SIG-M5 (cell line): ENCODE data around the gene CFAP73.
A peak's percentile ranks its signal among the peaks of the same experiment; 100 is the strongest.
"Not testable (repeated sequence)": the region's sequence is repeated elsewhere in the genome, so short reads cannot be mapped to it uniquely, and the experiment has no call there.

ENCODE experiments used
- DNase-seq: peaks from one replicate; lab custom pipeline; 2025; lab: John Stamatoyannopoulos, UW

CFAP73 gene

DNA sequence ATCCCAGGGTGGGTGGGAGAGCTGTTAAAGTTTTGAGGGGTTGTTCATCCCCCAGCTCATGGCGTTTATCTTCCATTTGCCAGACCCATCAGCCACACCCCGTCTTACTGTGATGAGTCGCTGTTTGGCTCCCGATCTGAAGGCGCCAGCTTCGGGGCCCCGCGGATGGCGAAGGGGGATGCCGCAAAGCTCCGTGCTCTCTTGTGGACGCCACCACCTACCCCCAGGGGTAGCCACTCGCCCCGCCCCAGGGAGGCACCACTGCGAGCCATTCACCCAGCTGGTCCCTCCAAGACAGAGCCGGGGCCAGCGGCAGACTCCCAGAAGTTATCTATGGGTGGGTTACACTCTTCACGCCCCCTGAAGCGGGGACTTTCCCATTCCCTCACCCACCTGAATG, 41.7 kb downstream of the CFAP73 start:
- DNase-seq = no peak

DNA sequence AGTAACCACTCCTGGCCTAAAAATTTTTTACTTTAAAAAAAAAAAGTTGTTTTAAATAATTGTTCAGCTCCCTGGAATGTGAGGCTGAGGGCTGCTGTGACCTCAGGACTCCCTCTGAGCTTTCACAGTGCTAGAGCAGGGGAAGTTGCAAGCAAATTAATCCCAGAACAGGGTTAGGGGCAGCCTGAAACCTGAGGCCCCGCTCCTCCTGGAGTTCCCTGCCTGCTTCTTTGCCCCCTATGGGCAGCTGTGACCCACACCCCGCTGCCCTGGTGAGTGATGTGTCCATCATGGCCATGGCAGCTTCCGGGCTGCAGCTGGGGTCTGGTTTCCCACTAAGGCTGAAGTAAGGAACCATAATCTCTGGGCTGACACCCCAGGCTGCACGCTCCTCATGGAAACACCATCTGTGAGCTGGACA, 45.5 kb downstream of the CFAP73 start:
- DNase-seq = no peak

DNA sequence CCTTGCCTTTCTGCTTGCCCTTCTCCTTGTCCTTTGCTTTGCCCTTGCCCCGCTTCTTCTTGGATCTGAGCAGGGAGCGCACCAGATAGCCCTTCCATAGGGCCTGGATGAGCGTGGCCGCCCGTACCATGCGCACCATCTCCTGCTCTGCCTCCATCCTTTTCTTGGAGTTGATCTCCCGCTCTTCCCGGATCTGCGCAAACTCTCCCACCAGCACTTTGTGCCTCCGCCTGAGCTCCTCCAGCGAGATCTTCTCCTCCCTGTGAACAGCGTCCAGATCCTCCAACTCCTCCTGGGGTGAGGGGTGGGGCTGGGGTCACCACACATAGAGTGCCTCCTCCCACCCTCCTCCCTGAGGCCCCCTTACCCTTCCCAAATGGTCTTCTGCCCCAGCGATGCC, 46.1 kb downstream of the CFAP73 start:
- no peak for DNase-seq

DNA sequence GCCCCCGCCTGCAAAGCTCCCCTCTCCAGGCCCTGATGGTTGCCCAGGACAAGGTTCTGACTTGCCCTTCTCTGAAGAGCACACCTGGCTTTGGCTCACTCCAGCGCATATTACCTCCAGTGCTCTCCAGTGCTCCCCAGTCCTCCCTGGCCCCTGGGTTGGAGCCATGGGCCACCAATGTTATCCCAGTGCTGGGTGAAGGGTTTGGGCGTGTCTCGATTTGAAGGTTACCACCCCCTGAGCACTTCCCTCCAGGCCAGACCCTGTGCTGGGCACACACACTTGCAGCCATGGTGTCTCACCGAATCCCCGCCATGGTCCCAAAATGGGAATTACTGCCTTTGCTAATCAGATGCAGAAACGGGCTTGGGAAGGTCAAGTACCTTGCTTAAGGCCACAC, 47.1 kb downstream of the CFAP73 start:
- no peak for DNase-seq

DNA sequence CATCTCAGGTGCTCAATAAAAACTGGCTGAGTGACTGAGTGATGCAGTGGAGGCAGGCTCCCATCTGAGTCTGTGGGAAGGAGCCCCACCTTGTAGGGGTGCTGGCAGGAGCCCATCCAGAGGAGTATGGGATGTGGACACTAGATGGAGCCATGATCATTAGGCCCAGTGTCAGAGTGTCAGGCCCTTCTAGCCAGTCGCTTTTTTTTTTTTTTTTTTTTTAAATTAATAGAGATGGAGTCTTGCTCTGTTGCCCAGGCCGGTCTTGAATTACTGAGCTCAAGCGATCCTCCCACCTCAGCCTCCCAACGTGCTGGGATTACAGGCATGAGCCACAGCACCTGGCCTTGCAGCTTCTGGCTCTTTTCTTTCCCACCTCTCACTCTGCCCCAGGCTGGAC, 47.5 kb downstream of the CFAP73 start:
- DNase-seq = no peak

DNA sequence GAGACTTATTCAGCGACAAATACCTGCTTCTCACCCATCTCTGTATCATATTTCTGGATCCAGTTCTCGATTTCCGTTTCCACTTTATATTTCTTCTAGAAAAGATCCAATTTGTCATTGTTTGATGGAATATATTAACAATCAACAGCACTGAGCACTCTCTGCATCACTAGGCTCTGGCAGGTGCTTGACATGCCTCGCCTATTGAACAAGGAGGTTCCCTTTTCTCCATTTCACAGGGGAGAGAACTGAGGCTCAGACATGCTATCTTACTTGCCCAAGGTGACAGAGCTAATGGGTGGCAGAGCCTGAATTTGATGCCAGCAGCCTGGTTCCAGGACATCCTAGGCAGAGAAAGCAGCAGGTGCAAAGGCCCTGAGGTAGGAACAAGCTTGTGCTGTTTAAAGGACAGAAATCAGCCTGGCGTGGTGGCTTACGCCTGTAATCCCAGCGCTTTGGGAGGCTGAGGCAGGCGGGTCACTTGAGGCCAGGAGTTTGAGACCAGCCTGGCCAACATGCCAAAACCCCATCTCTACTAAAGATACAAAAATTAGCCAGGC, 48.1 kb downstream of the CFAP73 start:
- no peak for DNase-seq

DNA sequence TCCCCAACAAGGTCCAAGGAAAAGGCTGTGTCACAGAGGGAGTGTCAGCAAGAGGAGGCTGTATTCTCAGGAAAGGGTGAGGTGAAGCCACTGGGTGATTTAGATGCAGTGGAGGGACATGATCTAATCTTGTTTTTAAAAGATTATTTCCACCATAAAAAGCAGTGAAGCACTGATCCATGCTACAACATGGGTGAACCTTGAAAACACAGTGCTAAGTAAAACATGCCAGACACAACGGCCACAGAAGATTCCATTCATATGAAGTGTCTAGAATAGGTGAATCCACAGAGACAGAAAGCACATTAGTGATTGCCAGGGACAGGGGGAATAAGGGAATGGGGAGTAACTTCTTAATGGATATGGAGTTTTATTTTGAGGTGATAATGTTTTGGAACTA, 48.8 kb downstream of the CFAP73 start:
- DNase-seq = no peak

DNA sequence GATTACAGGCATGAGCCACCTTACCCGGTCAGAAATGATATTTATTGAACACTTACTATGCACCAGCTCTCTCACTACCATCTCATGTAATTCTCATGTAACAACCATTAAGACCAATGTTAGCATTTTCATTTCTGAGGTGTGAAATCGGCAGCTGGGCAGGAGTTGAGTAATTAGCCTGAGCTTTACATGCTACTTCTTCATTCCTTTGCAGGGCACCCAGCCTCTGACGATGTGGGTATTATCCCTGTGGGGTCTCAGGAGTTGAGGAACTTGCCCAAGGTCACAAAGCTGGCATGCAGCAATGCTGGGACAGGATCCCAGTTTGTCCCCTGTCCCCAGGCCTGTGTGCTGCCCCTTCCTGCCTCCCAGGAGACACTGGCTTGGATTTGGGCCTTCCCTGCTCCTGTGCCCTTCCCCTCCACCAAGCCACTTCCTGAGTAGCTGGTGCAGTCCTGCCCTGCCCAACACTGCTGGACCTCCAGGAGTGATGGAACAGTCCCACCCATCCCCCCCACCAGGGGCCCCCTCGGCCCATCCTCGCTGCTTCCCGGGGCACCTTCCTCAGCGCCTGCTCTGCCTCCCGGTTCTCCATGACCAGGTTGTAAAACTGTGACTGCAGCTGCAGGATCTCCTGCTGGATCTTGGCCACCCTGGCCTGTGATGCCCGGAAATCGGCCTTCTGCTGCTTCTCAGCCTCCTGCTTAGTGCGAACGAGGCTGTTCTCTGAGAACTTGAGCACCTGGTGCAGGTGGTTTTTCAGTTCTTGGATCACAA, 50.7 kb downstream of the CFAP73 start:
- DNase-seq = no peak

DNA sequence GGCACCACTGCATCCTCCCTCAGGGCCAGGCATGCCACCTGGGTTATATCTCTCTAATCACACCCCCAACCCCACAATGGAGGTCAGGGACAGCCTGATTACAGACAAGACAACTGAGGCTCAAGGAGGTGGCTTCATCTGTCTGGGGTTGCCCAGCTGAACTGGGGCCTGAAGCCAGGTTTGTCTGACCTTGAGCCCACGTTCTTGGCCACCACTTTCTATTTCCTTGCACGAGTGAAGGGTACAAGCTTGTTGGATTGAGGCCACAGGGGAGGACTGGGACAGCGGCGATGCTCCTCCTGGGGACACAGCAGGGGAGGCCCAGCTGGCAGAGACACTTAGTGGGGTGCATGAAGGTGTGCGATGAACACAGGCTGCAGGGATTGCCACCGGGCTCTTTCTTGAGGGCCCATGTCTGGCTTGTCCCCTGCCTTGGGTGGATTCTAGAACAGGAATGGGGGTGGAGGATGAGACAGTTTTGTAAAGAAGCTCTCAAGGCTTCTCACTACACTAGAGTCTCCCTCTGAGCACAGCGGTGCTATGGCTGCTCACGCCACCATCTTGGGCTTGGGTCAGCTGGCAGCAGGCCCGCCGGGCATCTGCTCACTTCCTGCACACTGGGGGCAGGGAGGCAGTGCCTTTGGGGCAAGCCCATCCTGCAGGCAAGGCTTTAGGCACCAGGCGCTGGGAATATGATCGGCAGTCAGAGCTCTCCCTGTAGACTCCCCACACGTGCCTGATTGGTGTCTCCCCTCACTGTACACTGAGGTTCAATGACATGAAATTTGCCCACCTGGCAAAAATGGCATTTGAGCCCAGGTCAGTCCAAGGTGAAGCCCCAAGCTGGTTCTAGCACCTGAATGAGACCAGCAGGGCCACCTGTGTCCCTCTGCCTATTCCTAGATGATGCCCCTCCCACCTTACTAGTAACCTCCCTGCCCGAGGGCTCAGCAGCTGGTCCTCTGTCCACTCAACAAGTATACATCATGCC, 52.0 kb downstream of the CFAP73 start:
- no peak for DNase-seq

DNA sequence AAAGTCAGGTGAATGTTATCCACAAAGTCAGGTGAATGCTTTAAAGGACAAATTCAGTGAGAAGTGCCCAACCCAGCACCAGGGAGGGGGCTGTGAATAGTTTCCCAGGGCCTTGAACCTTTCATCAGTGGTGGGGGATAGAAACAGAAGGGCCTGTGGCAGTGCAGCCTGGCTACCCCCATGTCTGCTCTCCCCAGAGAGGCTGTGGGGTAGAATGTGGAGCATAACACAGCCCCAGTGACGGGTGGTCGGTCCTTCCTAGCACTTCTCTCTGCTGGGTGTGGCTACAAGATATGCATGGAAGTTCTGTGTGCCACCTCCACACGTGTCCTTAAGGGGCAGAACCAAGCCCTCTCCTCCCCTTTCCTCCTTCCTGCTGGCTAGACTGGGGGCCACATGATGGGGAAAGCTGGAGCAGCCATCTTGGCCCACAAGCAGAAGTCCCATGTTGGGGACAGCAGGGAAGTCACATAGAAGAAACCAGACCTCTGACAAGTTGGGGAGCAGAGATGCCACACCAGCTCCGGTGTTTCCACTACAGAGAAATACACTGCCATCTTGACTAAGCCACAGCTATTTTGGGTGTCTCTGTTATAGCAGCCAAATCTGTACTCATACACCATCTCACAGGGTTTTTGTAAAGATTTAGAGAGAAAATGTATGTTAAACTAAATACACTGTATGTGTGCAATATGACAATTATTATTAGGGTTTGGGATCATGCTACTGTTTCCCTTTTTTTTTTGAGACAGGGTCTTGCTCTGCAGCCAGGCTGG, 53.0 kb downstream of the CFAP73 start:
- DNase-seq = no peak

DNA sequence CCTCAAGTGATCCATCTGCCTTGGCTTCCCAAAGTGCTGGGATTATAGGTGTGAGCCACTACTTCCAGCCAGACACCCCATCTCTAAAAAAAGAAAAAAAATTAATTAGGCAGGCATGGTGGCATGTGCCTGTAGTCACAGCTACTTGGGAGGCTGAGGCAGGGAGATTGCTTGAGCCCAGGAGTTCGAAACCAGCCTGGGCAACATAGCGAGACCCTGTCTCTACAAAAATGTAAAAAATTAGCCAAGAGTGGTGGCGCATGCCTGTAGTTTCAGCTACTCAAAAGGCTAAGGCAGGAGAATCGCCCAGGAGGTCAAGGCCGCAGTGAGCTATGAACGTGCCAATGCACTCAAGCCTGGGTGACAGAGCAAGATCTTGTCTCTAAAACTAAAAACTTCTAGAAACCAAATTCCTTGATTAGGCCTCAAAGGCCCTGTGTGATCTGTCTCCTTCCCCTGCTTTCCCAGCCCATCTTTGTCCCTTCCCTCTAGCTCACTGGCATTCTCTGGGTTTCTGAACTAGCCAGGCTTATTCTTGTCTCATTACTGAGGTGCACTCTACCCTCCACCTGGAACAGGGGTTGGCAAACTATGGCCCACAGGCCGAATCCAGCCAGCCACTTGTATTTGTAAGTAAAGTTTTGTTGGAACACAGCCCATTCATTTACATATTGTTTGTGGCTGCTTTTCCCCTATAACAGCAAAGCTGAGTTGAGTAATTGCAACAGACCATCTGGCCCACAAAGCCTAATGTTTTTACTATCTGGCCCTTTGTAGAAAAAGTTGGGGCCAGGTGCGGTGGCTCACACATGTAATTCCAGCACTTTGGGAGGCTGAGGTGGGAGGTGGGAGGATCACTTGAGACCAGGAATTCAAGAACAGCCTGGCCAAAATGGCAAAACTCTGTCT, 54.6 kb downstream of the CFAP73 start:
- no peak for DNase-seq

DNA sequence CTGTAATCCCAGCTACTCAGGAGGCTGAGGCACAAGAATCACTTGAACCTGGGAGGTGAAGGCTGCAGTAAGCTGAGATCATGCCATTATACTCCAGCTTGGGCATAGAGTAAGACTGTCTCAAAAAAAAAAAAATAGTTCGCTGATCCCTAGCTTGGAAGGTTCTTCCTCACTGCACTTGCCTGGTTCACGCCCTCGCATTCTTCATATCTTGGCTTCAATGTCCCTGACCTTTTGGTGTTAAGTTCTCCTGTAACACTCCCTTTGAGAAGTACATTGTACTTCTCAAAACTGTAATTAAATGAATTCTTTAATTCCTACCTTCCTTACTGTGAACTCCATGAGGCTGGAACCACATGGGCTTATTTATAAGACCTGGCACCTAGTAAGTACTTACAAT, 55.3 kb downstream of the CFAP73 start:
- no peak for DNase-seq

DNA sequence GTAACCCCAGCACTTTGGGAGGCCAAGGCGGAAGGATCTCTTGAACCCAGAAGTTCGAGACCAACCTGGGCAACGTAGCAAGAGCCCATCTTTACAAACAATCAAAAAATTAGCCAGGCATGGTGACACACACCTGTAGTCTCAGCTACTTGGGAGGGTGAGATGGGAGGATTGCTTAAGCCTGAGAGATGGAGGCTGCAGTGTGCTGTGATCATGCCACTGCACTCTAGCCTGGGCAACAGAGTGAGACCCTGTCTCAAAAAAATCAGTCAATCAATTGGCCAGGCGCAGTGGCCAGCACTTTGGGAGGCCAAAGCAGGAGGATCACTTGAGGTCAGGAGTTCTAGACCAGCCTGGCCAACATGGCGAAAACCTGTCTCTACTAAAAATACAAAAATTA, 57.3 kb downstream of the CFAP73 start:
- DNase-seq = not testable (repeated sequence)

DNA sequence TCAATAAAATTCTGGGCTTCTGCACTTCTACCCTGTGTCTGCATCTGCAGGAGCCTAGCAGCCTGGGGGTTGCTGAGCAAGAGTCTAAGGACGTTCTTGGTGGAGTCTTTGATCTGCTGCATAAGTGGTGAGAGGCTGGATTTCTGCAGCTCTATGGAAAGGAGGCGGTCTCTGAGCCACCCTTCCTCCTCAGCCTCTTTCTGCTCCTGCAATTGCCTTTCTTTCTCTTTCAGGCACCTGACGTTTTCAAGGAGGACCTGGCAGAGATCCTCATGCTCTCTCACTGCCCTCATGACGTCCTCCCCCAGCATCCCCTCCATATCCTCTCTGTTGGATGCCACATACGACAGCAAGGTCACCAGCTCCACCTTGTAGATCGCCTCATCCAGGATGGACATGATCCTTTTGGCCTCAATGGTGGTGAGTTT, 58.1 kb downstream of the CFAP73 start:
- DNase-seq = no peak

DNA sequence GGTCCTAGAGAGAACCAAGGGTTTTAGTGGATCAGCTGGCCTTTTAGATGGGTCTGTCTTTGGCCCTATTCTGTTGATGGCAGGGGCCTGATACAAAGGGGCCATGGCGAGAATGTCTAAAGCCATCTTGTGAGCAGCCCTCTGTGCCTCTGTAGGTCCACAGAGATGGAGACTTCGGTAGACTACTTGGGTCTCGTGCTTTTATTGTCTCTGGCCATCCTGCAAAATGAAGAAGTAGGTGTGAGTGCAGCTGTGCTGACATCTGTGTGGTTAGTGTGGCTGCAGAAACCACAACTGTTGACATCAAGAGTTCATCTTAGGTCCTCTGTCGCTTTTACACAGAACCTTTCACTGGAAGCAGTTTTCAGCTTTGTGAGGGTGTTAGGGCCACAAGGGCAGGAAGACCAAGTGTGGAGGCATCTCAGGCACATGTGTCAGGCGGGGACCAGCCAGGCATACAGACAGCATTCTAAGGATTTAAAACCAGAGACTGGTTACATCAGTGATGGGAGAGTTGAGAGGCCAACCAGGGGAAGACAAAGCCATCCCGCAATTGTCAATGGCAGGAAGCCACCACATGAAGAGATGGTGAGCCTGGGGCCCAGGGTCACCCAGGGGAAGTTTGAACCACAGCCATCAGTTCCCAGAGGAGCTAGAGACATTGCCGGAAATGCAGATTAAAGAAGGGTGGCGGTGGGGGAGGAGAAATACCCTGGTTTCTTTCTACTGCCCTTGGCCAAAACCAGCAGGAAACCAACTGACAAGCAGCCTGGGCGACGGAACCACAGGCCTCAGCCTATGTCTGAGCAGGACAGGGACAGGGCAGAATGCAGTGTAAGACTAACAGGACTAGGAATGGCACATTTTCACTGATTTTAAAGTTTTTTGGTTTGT, 58.8 kb downstream of the CFAP73 start:
- peak; percentile 95 for DNase-seq
